Calu3 (cell line): ENCODE measurements around the gene ZNHIT3. TPM values are rescaled to one million over a fixed set of nuclear protein-coding genes. Genes with fewer than 3 reads are reported as not detected.

Experiments used
- BruUV-seq: library from RNA; stranded (reverse); fragments of 400-500 nt; replicated peaks from 2 replicates; lab custom pipeline; 2021; lab: Mats Ljungman, UMichigan
- CTCF ChIA-PET: fragments of 300-600 bp; sonication (Branson Sonifier 250); formaldehyde crosslinking; loops from one replicate; lab custom pipeline; 2022; ENCODE audit warnings: antibody characterized with exemption; lab: Charles Lee
- DNase-seq: peaks from one replicate; pipeline ENCODE4 v3.0.0; 2022
- H3K27ac Mint-ChIP-seq: one replicate; pipeline ENCODE4 v1.8.0; 2022; ENCODE audit warnings: mixed read lengths; ENCODE audit not compliant: unreplicated experiment
- H3K27me3 Mint-ChIP-seq: one replicate; pipeline ENCODE4 v1.8.0; 2022; ENCODE audit warnings: mixed read lengths; ENCODE audit not compliant: unreplicated experiment
- H3K36me3 Mint-ChIP-seq: one replicate; pipeline ENCODE4 v1.8.0; 2022; ENCODE audit warnings: mild to moderate bottlenecking, moderate library complexity, mixed read lengths; ENCODE audit not compliant: insufficient read depth, unreplicated experiment
- H3K4me1 Mint-ChIP-seq: one replicate; pipeline ENCODE4 v1.8.0; 2022; ENCODE audit warnings: mild to moderate bottlenecking, low read depth, mixed read lengths; ENCODE audit not compliant: unreplicated experiment
- H3K4me3 Mint-ChIP-seq: one replicate; pipeline ENCODE4 v1.8.0; 2022; ENCODE audit warnings: mild to moderate bottlenecking, low read depth, moderate library complexity, mixed read lengths; ENCODE audit not compliant: unreplicated experiment
- H3K9me3 Mint-ChIP-seq: one replicate; pipeline ENCODE4 v1.8.0; 2022; ENCODE audit warnings: low read depth, mixed read lengths; ENCODE audit not compliant: unreplicated experiment
- CTCF ChIP-seq: fragments of 200-600 bp; IDR thresholded peaks from one replicate; pipeline ENCODE4 v1.8.0; 2022; ENCODE audit warnings: antibody characterized with exemption; ENCODE audit not compliant: unreplicated experiment
- intact Hi-C: fragments of 100-400 bp; cut with micrococcal nuclease; formaldehyde crosslinking; loops from one replicate; pipeline ENCODE4 v1.10.0; 2022; ENCODE audit not compliant: unreplicated experiment
- total RNA-seq: library from RNA; stranded (reverse); gene quantifications from 2 replicates; pipeline ENCODE4 v1.2.3, GENCODE V29; 2022

The ZNHIT3 gene
- total RNA-seq, 1 experiment from 2014 or later, result 32.6 TPM

GRCh38 chr17:36535669-36536081 is 49.2 kb downstream of the ZNHIT3 start:
- H3K36me3 Mint-ChIP-seq, result peaks cover 73% of the 10 kb centered on the region
- intact Hi-C loops, result loop anchor here (1.0 kb wide), 1 partner anchor 9 kb away; the partner anchor contains the start of gene GGNBP2
- CTCF ChIA-PET, result interaction anchor here (3.5 to 3.9 kb wide), 2 partner anchors 10 to 66 kb away, joined by 39 to 58 read pairs; partner anchors contain the start of genes GGNBP2 and MRM1

GRCh38 chr17:36540696-36541095 is 54.2 kb downstream of the ZNHIT3 start:
- no peak for TF ChIP-seq CTCF
- BruUV-seq, result no TSS peak
- intact Hi-C loops, result no loop called here
- Mint-ChIP-seq H3K4me3 (no peak overlapping the region), H3K9me3 (no peaks in the 10 kb centered on the region), H3K36me3 (peaks cover 70% of the 10 kb centered on the region), H3K27me3 (no peaks in the 10 kb centered on the region), H3K27ac (no peak overlapping the region), H3K4me1 (no peaks in the 10 kb centered on the region)
- CTCF ChIA-PET, result interaction anchor here (0.6 to 0.9 kb wide), 2 partner anchors 63 to 89 kb away, joined by 3 read pairs; no protein-coding TSS in a partner anchor
- no peak for DNase-seq

More at GRCh38 chr17:36535669-36536081, 49.2 kb downstream of the ZNHIT3 start:
- no peak for DNase-seq
- BruUV-seq, result TSS peak; percentile 34
- Mint-ChIP-seq H3K9me3 (no peaks in the 10 kb centered on the region), H3K4me3 (peak overlapping the region; percentile 99), H3K27me3 (no peaks in the 10 kb centered on the region), H3K4me1 (peaks cover 23% of the 10 kb centered on the region), H3K27ac (peak overlapping the region; percentile 93)
- TF ChIP-seq CTCF, result peak; percentile 8

GRCh38 chr17:36542755-36543154 is 56.3 kb downstream of the ZNHIT3 start:
- Mint-ChIP-seq H3K4me1 (peaks cover 8% of the 10 kb centered on the region), H3K4me3 (peak overlapping the region; percentile 97), H3K27me3 (no peaks in the 10 kb centered on the region), H3K9me3 (no peaks in the 10 kb centered on the region), H3K36me3 (peaks cover 68% of the 10 kb centered on the region), H3K27ac (no peak overlapping the region)
- intact Hi-C loops, result no loop called here
- CTCF ChIA-PET, result interaction anchor here (0.8 to 1.7 kb wide), 2 partner anchors 10 to 60 kb away, joined by 3 to 5 read pairs; no protein-coding TSS in a partner anchor
- TF ChIP-seq CTCF, result no peak
- BruUV-seq, result no TSS peak
- DNase-seq, result no peak

GRCh38 chr17:36544044-36544306 is 57.5 kb downstream of the ZNHIT3 start:
- no peak for DNase-seq
- BruUV-seq, result no TSS peak
- CTCF ChIA-PET, result interaction anchor here (0.5 to 4.3 kb wide), 4 partner anchors 9 to 545 kb away, joined by 3 to 58 read pairs (median 28); partner anchors contain the start of genes MRM1, MYO19 and PIGW
- H3K9me3 Mint-ChIP-seq, result no peaks in the 10 kb centered on the region
- TF ChIP-seq CTCF, result no peak
- intact Hi-C loops, result loop anchor here (1.0 kb wide), 1 partner anchor 8 kb away; no protein-coding TSS in a partner anchor
- H3K27ac Mint-ChIP-seq, result peak overlapping the region; percentile 95
- peaks cover 20% of the 10 kb centered on the region for H3K4me1 Mint-ChIP-seq
- no peaks in the 10 kb centered on the region for H3K27me3 Mint-ChIP-seq
- peaks cover 80% of the 10 kb centered on the region for H3K36me3 Mint-ChIP-seq
- peak overlapping the region; percentile 97 for H3K4me3 Mint-ChIP-seq
